Epithelial cell of proximal tubule (primary cell): ENCODE data around the gene CCDC61. TPM values are rescaled to one million over a fixed set of nuclear protein-coding genes. Genes with fewer than 3 reads are reported as not detected.

Experiments
- total RNA-seq: library from RNA; depleted of rRNA; stranded (reverse); fragments of >200 nt; gene quantifications from 2 replicates; pipeline ENCODE4 v1.2.3, GENCODE V29; 2015

Gene CCDC61
- total RNA-seq, 1 donor from 2014 or later: 10.1 TPM

Other genes with a start within 250 kb of the CCDC61 start
- 8.2 and 11.2 TPM in 2 replicates for gene SIX5, start 226.2 kb upstream of the CCDC61 start, total RNA-seq
- gene DMPK, start 213.0 kb upstream of the CCDC61 start, total RNA-seq: 10.9 and 21.0 TPM in 2 replicates
- 35.7 and 38.8 TPM in 2 replicates for gene DMWD, start 202.6 kb upstream of the CCDC61 start, total RNA-seq
- 0.07 TPM in 1 of 2 replicates, not detected in the other for gene RSPH6A, start 180.2 kb upstream of the CCDC61 start, total RNA-seq
- 22.9 and 26.0 TPM in 2 replicates for gene SYMPK, start 132.3 kb upstream of the CCDC61 start, total RNA-seq
- 1.1 and 2.8 TPM in 2 replicates for gene FOXA3, start 131.1 kb upstream of the CCDC61 start, total RNA-seq
- gene IRF2BP1, start 109.3 kb upstream of the CCDC61 start, total RNA-seq: 26.8 and 31.2 TPM in 2 replicates
- gene MYPOP, start 92.9 kb upstream of the CCDC61 start, total RNA-seq: 1.3 and 2.0 TPM in 2 replicates
- not detected in 2 replicates for gene NANOS2, start 80.7 kb upstream of the CCDC61 start, total RNA-seq
- gene NOVA2, start 21.6 kb upstream of the CCDC61 start, total RNA-seq: not detected in 2 replicates
- not detected in 2 replicates for gene PGLYRP1, start 27.6 kb downstream of the CCDC61 start, total RNA-seq
- gene IGFL4, start 45.5 kb downstream of the CCDC61 start, total RNA-seq: not detected in 2 replicates
- gene IGFL3, start 129.2 kb downstream of the CCDC61 start, total RNA-seq: not detected in 2 replicates
- gene IGFL2, start 152.8 kb downstream of the CCDC61 start, total RNA-seq: not detected in 2 replicates
- not detected in 2 replicates for gene IGFL1, start 234.3 kb downstream of the CCDC61 start, total RNA-seq